Measurements from ENCODE around the gene TBCK.

TBCK gene

DNA sequence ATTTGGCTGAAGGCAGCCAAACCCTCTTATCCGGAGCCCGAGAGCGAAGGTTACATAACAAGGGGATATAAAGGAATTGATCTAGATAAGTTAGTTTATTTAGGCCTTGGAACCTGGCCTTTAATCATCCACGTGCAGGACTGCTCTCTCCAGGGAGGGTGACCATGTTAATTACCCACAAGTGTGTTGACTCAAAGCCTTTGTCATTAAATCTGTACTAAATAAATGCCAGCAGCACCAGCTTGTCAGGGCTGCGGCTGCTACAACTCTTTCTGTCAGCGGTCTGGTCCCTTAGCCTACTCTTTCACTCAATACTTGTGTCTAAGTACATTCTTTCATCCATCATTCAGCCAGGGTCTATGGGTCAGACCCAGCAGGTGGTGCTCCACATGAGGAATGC is 206.1 kb downstream of the TBCK start:
- DNase-seq = no peak

DNA sequence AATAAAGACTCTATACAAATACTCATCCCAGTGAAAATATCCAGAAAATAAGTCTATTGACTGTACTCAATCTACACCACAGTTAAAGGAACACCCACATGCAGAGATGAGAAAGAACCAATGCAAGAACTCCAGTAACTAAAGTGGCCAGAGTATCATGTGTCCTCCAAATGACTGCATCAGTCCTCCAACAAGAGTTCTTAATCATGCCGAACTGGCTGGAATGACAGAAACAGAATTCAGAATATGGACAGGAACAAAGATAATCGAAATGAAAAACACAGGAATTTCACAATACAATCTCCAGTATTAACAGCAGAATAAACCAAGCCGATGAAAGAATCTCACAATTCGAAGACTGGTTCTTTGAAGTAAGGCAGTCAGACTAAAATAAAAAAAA is 210.3 kb downstream of the TBCK start:
- no peak for DNase-seq

DNA sequence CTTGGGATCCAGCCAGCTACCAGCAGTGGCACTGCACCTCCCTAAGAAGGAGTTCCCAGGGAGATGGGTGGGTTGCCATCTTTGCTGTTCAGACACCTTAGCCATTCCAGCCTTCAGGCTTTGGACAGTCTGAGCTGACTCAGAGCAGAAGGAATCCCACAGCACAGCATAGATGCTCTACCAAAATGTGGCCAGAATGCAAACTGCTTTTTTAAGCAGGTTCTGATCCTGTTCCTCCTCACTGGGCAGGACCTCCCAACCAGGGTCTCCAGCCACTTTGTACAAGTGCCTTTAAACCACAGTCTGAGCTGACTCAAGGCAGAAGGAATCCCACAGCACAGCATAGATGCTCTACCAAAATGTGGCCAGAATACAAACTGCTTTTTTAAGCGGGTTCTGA is 211.7 kb downstream of the TBCK start:
- no peak for DNase-seq

DNA sequence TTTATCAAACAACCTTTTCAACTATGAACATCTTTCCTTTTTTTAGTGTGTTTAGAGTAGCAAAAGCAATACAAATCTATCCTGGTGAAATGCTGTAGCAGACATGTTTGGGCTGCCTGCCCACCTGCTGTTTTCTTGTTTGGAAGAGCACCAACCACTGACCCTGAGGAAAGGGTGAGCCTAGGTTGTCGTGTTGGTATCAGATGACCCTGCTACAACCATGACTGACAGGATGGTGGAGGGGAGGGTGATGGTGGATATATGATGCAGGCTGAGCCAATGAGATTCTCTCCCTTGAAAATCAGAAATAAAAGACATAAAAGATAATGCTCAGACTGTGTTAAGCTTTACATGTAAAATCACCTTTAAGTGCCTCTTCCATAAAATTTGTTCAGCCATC is 219.6 kb downstream of the TBCK start:
- no peak for DNase-seq

DNA sequence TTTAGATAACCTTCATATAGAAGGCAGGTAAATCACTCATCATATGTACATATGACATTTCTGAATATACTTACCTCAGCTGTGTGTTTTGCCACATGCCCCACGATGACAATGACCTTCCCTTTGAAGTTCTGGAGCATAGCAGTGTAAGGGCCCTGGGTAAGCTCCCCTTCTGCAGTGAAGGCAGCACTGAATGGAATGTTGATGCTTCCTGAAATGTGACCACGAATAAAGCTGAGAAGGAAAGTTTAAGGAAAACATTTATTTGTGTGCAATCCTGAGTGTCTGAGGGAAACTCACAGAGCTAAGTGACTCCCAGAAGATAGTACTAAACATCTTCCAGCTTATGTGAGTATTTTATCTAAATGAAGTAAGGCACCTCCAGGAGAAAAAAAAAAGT is 220.6 kb downstream of the TBCK start:
- no peak for DNase-seq

DNA sequence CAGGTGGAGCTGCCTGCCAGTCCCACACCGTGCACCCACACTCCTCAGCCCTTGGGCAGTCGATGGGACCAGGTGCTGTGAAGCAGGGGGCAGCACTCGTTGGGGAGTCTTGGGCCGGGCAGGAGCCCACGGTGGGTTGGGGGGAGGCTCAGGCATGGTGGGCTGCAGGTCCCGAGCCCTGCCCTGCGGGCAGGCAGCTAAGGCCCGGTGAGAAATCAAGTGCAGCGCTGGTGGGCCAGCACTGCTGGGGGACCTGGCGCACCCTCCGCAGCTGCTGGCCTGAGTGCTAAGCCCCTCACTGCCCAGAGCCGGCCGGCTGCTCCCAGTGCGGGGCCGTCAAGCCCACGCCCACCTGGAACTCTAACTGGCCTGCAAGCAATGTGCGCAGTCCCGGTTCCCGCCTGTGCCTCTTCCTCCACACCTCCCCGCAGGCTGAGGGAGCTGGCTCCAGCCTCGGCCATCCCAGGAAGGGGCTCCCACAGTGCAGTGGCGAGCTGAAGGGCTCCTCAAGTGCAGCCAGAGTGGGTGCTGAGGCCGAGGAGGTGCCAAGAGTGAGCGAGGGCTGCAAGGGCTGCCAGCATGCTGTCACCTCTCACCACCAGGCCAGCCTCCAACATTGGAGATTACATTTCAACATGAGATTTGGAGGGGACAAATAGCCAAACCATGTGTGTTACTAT is 223.5 kb downstream of the TBCK start:
- DNase-seq = no peak

DNA sequence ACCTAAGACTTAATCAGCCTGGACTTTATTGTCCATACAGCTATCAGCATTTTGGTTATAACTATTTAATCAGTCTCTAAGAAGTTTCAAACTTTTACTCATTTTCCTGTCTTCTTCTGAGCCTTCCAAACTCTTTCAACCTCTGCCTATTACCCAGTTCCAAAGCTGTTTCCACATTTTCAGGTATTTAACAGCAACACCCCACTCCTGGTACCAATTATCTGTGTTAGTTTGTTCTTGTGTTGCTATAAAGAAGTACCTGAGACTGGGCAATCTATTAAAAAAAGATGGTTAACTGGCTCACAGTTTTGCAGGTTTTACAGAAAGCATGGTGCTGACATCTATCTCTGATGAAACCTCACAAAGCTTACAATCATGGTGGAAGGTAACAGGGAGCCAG is 225.2 kb downstream of the TBCK start:
- DNase-seq = no peak

DNA sequence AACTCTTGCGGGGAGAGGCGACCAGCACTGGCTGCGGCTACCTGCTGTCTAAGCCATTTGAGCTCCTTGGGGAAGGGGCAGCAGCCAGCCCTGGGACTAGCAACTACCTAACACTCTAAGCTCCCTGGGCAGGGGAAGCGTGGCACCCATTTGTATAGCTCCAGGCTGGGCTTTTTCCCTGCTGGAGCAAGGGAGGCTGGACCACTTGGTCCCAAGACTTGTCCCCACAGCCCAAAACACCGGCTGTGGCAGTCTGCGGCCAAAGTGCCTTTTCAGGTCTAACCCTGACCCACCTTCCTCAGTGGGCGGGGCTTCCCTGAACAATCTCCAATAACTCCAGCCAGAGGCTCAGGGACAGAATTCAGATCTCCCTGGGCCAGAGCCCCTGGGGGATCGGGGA is 232.9 kb downstream of the TBCK start:
- no peak for DNase-seq

DNA sequence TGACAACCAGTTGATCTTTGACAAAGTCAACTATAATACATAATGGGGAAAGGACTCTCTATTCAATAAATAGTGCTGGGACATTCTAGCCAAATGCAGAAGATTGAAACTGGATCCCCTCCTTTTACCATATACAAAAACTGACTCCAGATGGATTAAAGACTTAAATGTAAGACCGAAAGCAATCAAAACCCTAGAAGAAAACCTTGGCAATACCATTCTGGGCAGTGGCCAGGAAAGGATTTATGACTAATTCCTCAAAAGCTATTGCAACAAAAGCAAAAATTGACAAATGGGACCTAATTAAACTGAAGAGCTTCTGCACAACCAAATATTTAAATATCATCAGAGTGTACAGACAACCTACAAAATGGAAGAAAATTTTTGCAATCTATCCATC is 235.6 kb downstream of the TBCK start:
- no peak for DNase-seq

DNA sequence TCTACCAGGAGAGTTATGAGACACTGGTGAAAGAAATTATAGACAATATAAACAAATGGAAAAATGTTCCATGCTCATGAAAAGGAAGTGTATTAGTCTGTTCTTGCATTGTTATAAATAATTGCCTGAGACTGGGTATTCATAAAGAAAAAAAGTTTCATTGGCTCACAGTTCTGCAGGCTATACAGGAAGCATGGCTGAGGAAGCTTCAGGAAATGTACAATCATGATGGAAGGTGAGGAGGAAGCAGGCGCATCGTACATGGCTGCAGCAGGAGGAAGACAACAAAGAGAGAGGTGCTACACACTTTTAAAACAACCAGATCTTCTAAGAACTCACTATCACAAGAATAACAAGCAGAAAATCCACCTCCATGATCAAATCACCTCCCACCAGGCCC is 236.4 kb downstream of the TBCK start:
- DNase-seq = no peak

DNA sequence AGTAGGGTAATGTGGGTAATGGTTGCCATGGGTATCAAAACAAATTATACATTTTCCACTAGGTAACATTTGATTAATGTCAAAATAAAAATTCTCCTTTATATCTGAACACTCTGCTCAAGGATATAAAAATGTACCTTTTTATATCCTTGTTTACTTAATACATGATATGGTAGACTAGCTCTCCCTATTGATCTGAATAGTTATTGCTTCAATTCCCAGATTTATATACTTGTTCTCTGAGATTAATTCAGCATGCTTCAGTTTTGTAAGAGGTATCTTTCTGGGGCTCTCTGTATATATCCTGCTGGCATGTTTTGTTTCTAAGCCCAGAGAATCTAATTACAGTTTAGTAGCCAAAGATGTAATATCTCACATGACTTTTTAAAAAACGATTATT is 251.0 kb downstream of the TBCK start:
- DNase-seq = no peak

DNA sequence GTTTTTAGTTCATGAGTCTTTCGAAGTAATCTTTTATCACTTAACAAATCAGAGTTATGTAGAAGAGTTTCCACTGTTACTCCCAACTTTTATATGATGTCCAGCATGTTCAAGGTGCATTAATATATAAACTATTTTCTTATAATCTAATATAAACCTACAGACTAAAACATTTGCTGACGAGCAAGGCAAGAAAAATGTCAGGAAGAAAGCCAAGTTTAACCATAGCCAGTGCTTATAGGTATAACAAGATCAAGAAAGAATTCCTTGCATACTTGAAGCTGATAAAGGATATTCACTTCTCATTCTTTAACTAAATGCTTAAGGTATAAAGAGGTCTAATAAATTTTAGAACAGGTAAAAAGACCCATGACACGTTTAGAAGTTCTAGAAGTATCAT is 253.0 kb downstream of the TBCK start:
- no peak for DNase-seq

DNA sequence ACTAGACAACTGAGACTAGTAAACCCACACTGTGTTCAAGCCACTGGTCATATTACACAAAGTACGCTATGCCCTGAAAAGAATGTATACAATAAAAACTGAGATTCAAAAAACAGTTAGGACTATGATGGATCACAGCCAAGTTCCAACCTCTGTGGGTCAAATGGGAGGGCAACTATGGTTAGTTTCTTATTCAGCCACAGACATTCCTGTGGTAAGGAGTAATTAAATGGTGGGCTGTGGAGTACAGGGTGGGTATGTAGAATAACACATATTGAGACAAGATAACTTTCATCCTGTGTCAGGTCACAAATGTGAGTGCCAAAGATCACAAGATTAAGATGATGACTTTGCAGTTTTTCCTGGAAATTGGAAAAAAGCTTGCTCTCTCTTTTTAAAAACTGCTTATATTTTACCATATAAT is 253.5 kb downstream of the TBCK start:
- no peak for DNase-seq

DNA sequence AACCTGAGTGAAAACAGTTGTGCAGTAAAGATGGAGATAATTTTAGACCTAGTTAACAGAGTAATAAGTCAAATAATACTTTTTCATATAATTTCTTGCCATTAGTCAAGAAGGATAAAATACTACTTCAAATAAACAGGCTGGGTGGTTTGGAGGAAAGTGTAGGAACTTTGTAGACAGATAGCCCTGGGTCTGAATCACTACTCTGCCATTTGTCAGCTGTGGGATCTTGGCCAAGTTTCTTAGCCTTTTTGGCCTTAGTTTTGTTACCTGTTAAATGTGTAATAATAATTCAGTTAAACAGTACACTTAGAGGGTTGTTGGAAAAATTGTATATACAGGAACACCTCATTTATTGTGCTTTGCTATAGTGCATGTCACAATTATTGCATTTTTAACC is 257.1 kb downstream of the TBCK start:
- DNase-seq = no peak

DNA sequence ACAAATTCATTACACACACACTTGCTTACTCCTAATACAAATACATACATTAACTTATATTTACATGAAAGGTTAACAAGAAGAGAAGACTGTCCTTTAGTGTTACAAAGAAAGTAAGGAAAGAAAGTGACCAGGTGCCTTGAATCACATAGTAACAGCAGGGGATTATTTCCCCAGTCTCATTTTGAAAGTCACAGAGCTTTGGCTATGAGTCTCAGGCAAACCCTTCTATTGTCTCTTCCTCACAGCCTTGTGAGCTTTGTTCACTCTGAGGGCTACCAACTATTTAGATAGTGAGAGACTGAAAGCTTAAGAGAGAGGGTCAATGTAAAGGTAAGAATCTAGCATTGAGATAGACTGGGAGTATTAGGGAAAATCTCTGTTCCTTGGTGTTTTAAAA is 259.1 kb downstream of the TBCK start:
- DNase-seq = no peak

DNA sequence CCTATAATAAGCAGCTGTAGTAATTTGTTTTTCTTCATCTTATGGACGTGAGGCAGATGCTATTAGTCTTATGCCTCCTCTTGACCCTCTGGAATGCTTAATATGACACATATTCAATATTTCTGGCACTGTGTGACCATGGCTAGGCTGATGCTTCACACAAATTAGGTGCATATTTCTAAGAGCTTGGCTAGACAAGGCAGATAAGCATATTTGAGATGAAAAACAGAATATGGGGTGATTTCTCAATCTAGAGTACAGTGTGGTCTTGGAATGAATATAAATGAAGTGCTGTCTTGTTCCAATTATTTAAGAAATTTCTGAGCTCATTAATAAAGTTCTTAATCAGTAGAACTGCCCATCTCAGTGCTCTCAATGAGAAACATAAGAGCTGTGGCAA is 264.5 kb downstream of the TBCK start:
- no peak for DNase-seq

DNA sequence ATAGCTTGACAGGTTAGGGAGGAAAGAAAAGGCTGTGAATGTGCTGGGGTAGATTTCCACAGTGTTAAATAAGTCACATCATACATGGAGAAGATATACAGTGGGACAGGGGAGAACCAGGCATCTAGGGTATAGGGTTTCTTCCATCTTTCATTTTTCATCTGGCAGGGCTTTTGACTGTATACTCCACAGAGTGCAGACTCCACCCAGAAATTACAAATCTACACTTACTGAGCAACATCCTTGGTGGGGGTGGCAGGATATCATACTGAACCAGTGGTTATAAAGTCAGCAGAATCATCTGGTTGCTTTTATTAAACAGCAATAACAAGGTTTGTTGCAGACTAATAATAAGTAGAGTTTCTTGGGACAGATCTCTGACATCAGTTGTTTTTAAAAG is 266.5 kb downstream of the TBCK start:
- no peak for DNase-seq

DNA sequence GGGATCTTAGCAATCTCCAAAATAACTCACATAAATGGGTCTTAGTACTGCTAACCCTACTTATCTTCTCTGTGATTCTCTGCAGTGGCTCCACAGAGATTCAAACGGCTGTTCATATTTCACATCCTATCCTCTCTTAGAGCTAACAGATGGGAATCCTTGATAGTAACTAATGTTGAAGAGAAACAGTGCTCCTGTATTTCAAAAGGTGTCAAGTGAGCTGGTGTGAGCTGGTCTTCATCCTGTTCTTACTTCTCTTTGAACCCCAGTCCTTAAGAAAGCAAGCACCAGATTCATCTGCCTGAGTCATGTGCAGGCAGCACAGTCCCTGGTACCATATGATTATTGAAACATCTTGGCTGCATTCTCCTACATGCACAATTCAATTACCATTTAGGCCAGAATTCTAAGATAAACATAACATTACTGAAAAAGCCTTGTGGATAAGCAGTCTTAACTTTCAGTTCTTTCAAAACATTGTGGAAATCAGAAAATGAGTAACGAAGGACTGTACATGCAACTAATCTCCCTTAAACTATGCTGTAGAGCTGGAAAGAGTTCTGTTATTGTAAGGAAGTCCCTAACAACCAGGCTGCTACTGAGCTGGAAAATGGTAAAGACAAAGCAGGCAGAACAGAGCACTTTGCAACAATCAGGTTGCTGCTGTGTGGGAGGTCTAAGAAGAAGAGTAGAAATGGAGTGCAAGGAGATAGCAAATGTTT is 267.6 kb downstream of the TBCK start:
- DNase-seq = no peak

DNA sequence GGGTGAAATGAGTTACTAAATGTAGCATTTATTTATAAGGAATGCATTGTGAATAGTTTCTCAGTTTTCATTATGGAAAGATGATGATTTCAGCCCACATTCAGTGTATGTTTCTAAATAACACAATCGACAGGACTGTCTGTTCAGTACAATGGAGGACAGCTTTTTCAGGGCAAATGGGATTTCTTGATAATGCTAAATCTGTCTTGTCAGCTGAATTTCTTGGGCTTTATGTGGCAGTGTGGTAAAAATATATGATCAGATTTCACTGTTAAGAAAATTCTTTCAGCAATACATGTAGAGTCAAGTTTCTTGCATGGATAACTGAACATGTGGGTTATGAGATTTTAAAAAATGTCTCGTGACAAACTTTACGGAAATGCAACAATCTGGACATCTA is 269.9 kb downstream of the TBCK start:
- DNase-seq = no peak

DNA sequence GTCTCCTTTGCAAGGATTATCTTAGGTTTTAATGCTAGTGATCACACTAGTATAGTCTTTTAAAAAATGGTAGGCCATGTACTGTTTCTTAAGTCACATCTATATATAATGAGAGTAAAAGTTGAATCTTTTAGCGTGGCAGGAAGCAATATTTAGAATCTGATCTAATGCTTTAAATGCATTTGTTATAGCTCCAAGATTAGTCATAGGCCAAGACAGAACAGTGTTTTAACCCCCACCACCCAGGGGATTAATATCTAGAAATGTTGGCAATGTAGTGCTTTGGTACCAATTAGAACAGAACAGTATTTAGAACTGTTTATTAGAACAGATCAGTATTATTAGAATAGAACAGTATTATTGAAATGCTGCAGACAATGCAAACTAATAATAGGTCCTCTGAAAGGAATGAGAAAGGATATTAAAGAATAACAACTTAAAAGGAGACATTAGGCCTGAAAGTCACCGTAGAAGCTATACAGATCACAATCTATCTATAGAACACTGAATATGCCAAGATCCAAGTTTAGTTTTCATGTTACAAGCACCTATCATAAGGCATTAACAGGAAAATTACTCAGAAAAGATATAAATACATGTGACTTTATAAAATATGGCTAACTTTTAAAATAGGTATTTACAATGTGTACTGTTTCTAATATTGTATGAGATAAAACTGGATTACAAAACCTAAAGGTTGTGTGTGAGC is 274.6 kb downstream of the TBCK start:
- no peak for DNase-seq

DNA sequence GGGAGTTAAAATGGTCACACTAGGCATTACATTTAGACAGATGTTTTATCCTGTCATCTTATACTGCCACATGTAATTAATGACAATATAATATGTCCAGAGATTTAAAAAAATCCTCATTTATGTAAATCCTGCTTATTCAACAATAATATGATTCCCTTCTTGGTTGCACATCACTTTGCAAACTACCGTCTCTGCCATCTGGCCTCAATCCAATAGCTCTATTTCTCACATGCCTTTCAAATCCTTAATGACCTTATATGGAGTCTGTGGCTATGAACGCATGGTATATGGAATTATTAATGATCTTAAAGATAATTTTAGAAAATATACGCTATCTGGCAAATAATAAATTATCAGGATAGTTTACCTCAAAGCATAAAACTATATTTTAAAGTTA is 276.2 kb downstream of the TBCK start:
- DNase-seq = no peak

DNA sequence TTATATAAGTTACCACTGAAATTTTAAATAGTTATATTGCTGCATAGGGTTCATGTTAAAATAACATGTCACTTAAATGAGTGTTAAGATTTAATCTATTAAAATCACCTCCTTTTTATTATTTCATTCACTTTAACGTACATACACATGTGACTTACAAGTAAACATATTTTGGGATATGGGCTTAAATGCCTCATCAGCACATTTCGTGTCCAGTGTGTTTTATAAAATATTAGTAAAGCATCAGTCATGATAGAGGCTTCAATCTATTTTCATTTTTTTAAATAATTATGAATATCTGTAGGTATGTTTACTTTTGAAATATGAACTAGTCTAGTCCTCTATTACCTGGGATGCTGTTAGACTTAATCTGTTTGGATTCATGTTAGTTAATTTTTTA is 277.1 kb downstream of the TBCK start:
- no peak for DNase-seq

DNA sequence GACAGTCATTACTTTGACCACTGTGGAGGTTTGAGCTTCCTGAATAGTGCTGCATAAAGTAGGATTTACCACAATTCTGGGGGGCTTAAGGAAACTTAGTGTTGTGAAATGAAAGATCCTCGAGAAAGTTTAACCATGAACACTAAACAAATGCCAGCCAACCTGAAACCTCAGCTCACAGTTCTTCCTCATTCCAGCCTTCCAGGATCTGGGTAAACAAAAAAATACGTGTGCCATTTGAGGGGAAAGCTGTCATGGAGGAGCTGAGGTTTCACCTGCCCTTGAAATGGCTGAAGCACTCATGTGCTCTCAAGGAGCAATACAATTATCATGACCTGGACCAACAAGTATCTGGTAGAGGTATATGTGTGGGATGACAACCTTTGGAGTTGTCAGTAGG is 278.0 kb downstream of the TBCK start:
- no peak for DNase-seq

DNA sequence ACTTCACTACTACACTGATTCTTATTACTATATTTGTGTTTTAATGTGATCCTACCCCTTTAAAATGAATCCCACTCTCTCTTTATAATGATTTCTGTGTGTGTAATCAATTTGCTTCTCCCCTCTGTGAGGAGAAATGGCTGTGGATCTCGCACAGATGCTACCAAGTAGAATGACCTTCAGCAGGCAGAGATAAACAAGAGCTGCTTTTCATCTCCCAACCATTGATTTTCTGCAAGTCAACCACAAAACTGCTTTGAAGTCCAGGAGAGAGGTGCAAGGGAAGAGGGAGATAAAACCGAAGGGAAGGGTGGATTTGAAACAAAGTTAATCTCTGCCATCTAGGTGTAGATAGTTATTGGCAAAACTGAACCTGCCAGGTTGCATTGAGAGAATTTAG is 279.2 kb downstream of the TBCK start:
- DNase-seq = no peak

DNA sequence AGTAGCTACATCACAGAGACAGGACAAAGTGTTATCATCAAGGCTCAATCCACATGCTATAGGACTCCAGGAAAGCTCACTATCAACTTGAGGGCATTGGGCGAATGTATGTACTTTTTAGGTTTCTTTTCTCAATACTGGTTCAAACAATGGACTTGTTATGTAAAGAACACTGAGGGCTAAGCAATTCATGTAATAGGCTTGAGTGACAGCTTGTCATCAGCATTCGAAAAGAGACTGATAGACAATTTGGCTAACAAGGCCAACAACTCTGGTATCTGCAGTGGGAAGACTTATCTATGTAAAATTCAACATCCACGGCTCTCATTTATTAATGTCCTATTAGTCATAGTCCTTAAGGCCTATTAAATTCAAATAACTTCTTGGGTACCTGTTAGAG is 279.7 kb downstream of the TBCK start:
- DNase-seq = no peak

Data from NCI-H1694 treated with DMSO at 0.1 percent for 48 hours (cell line).